IMR-90 (cell line): ENCODE measurements around the gene REXO1.

Experiments
- CEBPB ChIP-seq: IDR thresholded peaks from 2 replicates; pipeline ENCODE4 v1.6.1; 2012; ENCODE audit warnings: low read depth, low read length, improper control_type of control experiment
- CHD1 ChIP-seq: IDR thresholded peaks from 2 replicates; pipeline ENCODE4 v1.6.1; 2012; ENCODE audit warnings: low read depth, low read length, improper control_type of control experiment
- CTCF ChIP-seq: conservative IDR thresholded peaks from 2 replicates; pipeline ENCODE4 v1.5.1; 2012; ENCODE audit warnings: mild to moderate bottlenecking, low read depth, low read length, improper control_type of control experiment
- ELK1 ChIP-seq: fragments of 150-350 bp; IDR thresholded peaks from 2 replicates; pipeline ENCODE4 v1.6.1; 2016; ENCODE audit warnings: low read depth, mild to moderate bottlenecking, low read length, moderate library complexity, borderline replicate concordance
- MAFK ChIP-seq: IDR thresholded peaks from 2 replicates; pipeline ENCODE4 v1.6.1; 2012; ENCODE audit warnings: low read depth, low read length, improper control_type of control experiment
- MAZ ChIP-seq: IDR thresholded peaks from 2 replicates; pipeline ENCODE4 v1.6.1; 2012; ENCODE audit warnings: low read depth, mild to moderate bottlenecking, low read length, improper control_type of control experiment, moderate library complexity, borderline replicate concordance
- MXI1 ChIP-seq: IDR thresholded peaks from 2 replicates; pipeline ENCODE4 v1.6.1; 2012; ENCODE audit warnings: low read depth, mild to moderate bottlenecking, low read length, moderate library complexity, borderline replicate concordance
- NFE2L2 ChIP-seq: fragments of 150-350 bp; IDR thresholded peaks from 2 replicates; pipeline ENCODE4 v1.6.1; 2016; ENCODE audit warnings: low read depth, mild to moderate bottlenecking, low read length
- POLR2A ChIP-seq: IDR thresholded peaks from 2 replicates; pipeline ENCODE4 v1.6.1; 2012; ENCODE audit warnings: mild to moderate bottlenecking, low read depth, low read length
- RAD21 ChIP-seq: IDR thresholded peaks from 2 replicates; pipeline ENCODE4 v1.6.1; 2012; ENCODE audit warnings: low read length, improper control_type of control experiment
- RCOR1 ChIP-seq: IDR thresholded peaks from 2 replicates; pipeline ENCODE4 v1.6.1; 2012; ENCODE audit warnings: mild to moderate bottlenecking, low read length, improper control_type of control experiment; ENCODE audit not compliant: insufficient replicate concordance
- RFX5 ChIP-seq: IDR thresholded peaks from 2 replicates; pipeline ENCODE4 v1.8.0; 2012; ENCODE audit warnings: low read depth, mild to moderate bottlenecking, low read length, moderate library complexity
- SMC3 ChIP-seq: fragments of 150-350 bp; IDR thresholded peaks from 2 replicates; pipeline ENCODE4 v1.6.1; 2016; ENCODE audit warnings: low read depth, mild to moderate bottlenecking, antibody characterized with exemption, low read length, moderate library complexity
- TF ChIP-seq, protein P1 (sequence below): fragments of 150-350 bp; IDR thresholded peaks from 2 replicates; pipeline ENCODE4 v1.6.1; 2017; ENCODE audit warnings: mild to moderate bottlenecking, antibody characterized with exemption, low read length, low read depth

DNA sequence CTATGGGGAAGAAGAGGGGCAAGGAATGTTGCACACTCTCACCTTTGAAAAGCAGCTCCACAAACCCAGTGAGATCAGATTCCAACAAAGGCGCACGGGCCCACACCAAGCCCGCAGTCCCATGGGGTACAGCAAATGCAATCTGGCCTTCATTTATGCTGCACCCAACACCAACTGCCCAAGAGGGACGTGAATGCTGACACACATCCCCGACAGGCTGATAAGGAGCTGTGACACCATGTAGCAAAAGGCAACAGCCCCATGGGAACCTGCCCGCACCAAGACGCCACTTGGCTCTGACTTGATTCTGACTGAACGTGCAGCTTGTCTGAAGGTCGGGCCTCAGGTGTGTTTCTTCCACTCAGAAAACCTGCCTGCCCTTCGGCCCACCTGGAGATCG, 17.3 kb downstream of the REXO1 start:
- TF ChIP-seq CTCF (no peak), POLR2A (no peak), CEBPB (no peak), ELK1 (no peak), RFX5 (no peak), RCOR1 (no peak), NFE2L2 (no peak), MAZ (no peak), MAFK (no peak), RAD21 (no peak), MXI1 (no peak), SMC3 (no peak), CHD1 (no peak)
- TF ChIP-seq, protein P1, sequence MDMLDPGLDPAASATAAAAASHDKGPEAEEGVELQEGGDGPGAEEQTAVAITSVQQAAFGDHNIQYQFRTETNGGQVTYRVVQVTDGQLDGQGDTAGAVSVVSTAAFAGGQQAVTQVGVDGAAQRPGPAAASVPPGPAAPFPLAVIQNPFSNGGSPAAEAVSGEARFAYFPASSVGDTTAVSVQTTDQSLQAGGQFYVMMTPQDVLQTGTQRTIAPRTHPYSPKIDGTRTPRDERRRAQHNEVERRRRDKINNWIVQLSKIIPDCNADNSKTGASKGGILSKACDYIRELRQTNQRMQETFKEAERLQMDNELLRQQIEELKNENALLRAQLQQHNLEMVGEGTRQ = no peak
